ENCODE results near the gene EPC1. TPM values are rescaled to one million over a fixed set of nuclear protein-coding genes. Genes with fewer than 3 reads are reported as not detected.

Gene EPC1
- total and polyA plus RNA-seq, 9 of the 15 experiments (the other 6 are each of a cell fraction or from before 2014, with no cell fraction given): 7.0 to 43.6 (median 16.1) TPM

GRCh38 chr10:32244011-32244410, 102.9 kb downstream of the EPC1 start:
- Histone ChIP-seq H3K27me3 (ENCODE audit: control insufficient read depth in 2 of 2, insufficient read depth in 2 of 2, low read length in 2 of 2) (peaks cover 6 to 12% of the 10 kb centered on the region in 2 experiments; a peak in 4 of 5 replicates), H4K20me1 (replicated peaks; ENCODE audit: control insufficient read depth, insufficient read depth, low read length) (peaks cover 6% of the 10 kb centered on the region; the same call in 1 of the 2 replicates), H2AFZ (ENCODE audit: low read depth, low read length) (no peak overlapping the region), H3K36me3 (ENCODE audit: control insufficient read depth, insufficient read depth, low read length) (no peaks in the 10 kb centered on the region), H3K4me3 (no peak overlapping the region), H3K27ac (ENCODE audit: extremely low read depth, low read depth, low read length) (no peak overlapping the region), H3K4me1 (replicated peaks in 1 of 2; ENCODE audit: control insufficient read depth in 2 of 2, insufficient read depth in 2 of 2, low read length in 2 of 2) (no peaks in the 10 kb centered on the region), H3K9me1 (ENCODE audit: control insufficient read depth, insufficient read depth, low read length) (no peaks in the 10 kb centered on the region), H3K79me2 (ENCODE audit: control insufficient read depth, insufficient read depth, low read length) (no peaks in the 10 kb centered on the region), H3K4me2 (ENCODE audit: insufficient read depth, low read length) (no peak overlapping the region), H3K9me3 (replicated peaks; ENCODE audit: control insufficient read depth, insufficient read depth, low read depth, low read length) (no peaks in the 10 kb centered on the region), H3K9ac (ENCODE audit: insufficient read depth in 1 of 2, low read depth in 2 of 2, low read length in 2 of 2) (no peak overlapping the region)
- no peak for DNase-seq (ENCODE audit: extremely low read depth in 1 of 4, low spot score in 3 of 4)
- no peak for ATAC-seq
- intact Hi-C loops (cut with micrococcal nuclease) (no loop called here), in situ Hi-C loops (cut with MboI) (no loop called here)
- no TSS peak for BruUV-seq (replicated peaks)
- CTCF ChIA-PET (ENCODE audit: low intra/inter-chr PET ratio): no interaction called here
- 18% methylated on average over 4 of the region's 4 CpGs for WGBS (ENCODE audit: insufficient coverage, low coverage, missing lambda C conversion rate)
- POLR2A ChIA-PET: interaction anchor here (1.2 to 1.5 kb wide), 3 partner anchors 9 to 101 kb away, joined by 4 to 6 read pairs (median 6); no protein-coding TSS in a partner anchor
- FAIRE-seq: no peak
- TF ChIP-seq POLR3G (IDR thresholded peaks at IDR 0.05; ENCODE audit: extremely low read depth, insufficient read length, insufficient replicate concordance) (no peak), ZNF780A (CRISPR knock-in tag; IDR thresholded peaks at IDR 0.05) (no peak), PHF20 (IDR thresholded peaks at IDR 0.05; ENCODE audit: partially characterized antibody) (no peak), MLLT1 (IDR thresholded peaks at IDR 0.05) (no peak), SMARCB1 (IDR thresholded peaks at IDR 0.05; ENCODE audit: insufficient read length, low read depth) (no peak), SAFB (IDR thresholded peaks at IDR 0.05; ENCODE audit: borderline replicate concordance, low read depth, low read length) (no peak), ZNF609 (CRISPR knock-in tag; IDR thresholded peaks at IDR 0.05; ENCODE audit: borderline replicate concordance) (no peak), HNRNPH1 (optimal IDR thresholded peaks at IDR 0.05; ENCODE audit: low read depth, low read length) (no peak), OTX1 (CRISPR knock-in tag; IDR thresholded peaks at IDR 0.05) (no peak), CBX8 (IDR thresholded peaks at IDR 0.05; ENCODE audit: borderline replicate concordance, extremely low read depth, low read depth, low read length, poor library complexity, severe bottlenecking) (no peak), ZNF57 (CRISPR knock-in tag; IDR thresholded peaks at IDR 0.05) (no peak), SMAD4 (CRISPR knock-in tag; conservative IDR thresholded peaks at IDR 0.05) (no peak), SREBF1 (IDR thresholded peaks at IDR 0.05; ENCODE audit: borderline replicate concordance, low read depth, low read length) (no peak), RUNX1 (IDR thresholded peaks at IDR 0.05; ENCODE audit: low read depth) (no peak), PCBP1 (IDR thresholded peaks at IDR 0.05; ENCODE audit: low read depth, low read length, poor library complexity, severe bottlenecking) (no peak), CXXC5 (CRISPR knock-in tag; IDR thresholded peaks at IDR 0.05) (no peak)

Measured in K562 (cell line).